H7 (cell line): ENCODE results near the gene TRRAP. TPM values are rescaled to one million over a fixed set of nuclear protein-coding genes. Genes with fewer than 3 reads are reported as not detected.

ENCODE experiments used
- DNase-seq: peaks from one replicate; pipeline ENCODE4 v3.0.0; 2012
- H3K27me3 ChIP-seq: 2 replicates; pipeline ENCODE4 v1.6.0; 2011; ENCODE audit warnings: mild to moderate bottlenecking, low read length; ENCODE audit not compliant: control insufficient read depth, insufficient read depth
- H3K36me3 ChIP-seq: replicated peaks from 2 replicates; pipeline ENCODE4 v1.5.1; 2011; ENCODE audit warnings: low read length; ENCODE audit not compliant: control insufficient read depth, insufficient read depth
- H3K4me3 ChIP-seq: 2 replicates; pipeline ENCODE4 v1.5.1; 2011; ENCODE audit warnings: low read depth, mild to moderate bottlenecking, control low read depth, low read length, moderate library complexity; ENCODE audit not compliant: insufficient read depth
- total RNA-seq: library from RNA; depleted of rRNA; stranded (reverse); fragments of >200 nt; shearing (Covaris generic); gene quantifications from 2 replicates; pipeline ENCODE4 v1.2.3, GENCODE V29; 2014

The TRRAP gene
- total RNA-seq, 1 experiment from 2014 or later, result 13.0 TPM

- no peak for DNase-seq
- H3K36me3 ChIP-seq, result peaks cover 45% of the 10 kb centered on the region
- H3K27me3 ChIP-seq, result no peaks in the 10 kb centered on the region
- H3K4me3 ChIP-seq, result no peak overlapping the region
Observed at GRCh38 chr7:98900815-98901214, 22.5 kb downstream of the TRRAP start.

GRCh38 chr7:98902523-98902922 lies 24.2 kb downstream of the TRRAP start:
- H3K36me3 ChIP-seq, result peaks cover 50% of the 10 kb centered on the region
- H3K4me3 ChIP-seq, result no peak overlapping the region
- no peaks in the 10 kb centered on the region for H3K27me3 ChIP-seq
- DNase-seq, result no peak

- Histone ChIP-seq H3K36me3 (peaks cover 48% of the 10 kb centered on the region), H3K4me3 (no peak overlapping the region), H3K27me3 (no peaks in the 10 kb centered on the region)
- DNase-seq, result no peak
Observed at GRCh38 chr7:98903246-98903645, 24.9 kb downstream of the TRRAP start.

GRCh38 chr7:98907570-98907969 lies 29.2 kb downstream of the TRRAP start:
- DNase-seq, result peak; percentile 43

GRCh38 chr7:98908585-98908984 lies 30.3 kb downstream of the TRRAP start:
- H3K4me3 ChIP-seq, result no peak overlapping the region
- DNase-seq, result no peak
- peaks cover 51% of the 10 kb centered on the region for H3K36me3 ChIP-seq
- no peaks in the 10 kb centered on the region for H3K27me3 ChIP-seq

More at GRCh38 chr7:98907570-98907969, 29.2 kb downstream of the TRRAP start:
- H3K4me3 ChIP-seq, result no peak overlapping the region
- no peaks in the 10 kb centered on the region for H3K27me3 ChIP-seq
- peaks cover 51% of the 10 kb centered on the region for H3K36me3 ChIP-seq

- Histone ChIP-seq H3K36me3 (peaks cover 49% of the 10 kb centered on the region), H3K27me3 (no peaks in the 10 kb centered on the region), H3K4me3 (no peak overlapping the region)
- DNase-seq, result no peak
Observed at GRCh38 chr7:98909487-98909886, 31.2 kb downstream of the TRRAP start.

GRCh38 chr7:98910427-98910826 lies 32.1 kb downstream of the TRRAP start:
- DNase-seq, result no peak
- H3K36me3 ChIP-seq, result peaks cover 41% of the 10 kb centered on the region
- H3K4me3 ChIP-seq, result no peak overlapping the region
- no peaks in the 10 kb centered on the region for H3K27me3 ChIP-seq

GRCh38 chr7:98911916-98912315 lies 33.6 kb downstream of the TRRAP start:
- no peaks in the 10 kb centered on the region for H3K27me3 ChIP-seq
- H3K4me3 ChIP-seq, result no peak overlapping the region
- no peak for DNase-seq
- H3K36me3 ChIP-seq, result peaks cover 40% of the 10 kb centered on the region

- H3K27me3 ChIP-seq, result no peaks in the 10 kb centered on the region
- peaks cover 44% of the 10 kb centered on the region for H3K36me3 ChIP-seq
Observed at GRCh38 chr7:98913026-98913425, 34.7 kb downstream of the TRRAP start.

GRCh38 chr7:98913612-98914011 lies 35.3 kb downstream of the TRRAP start:
- no peak for DNase-seq

More at GRCh38 chr7:98913026-98913425, 34.7 kb downstream of the TRRAP start:
- no peak overlapping the region for H3K4me3 ChIP-seq
- DNase-seq, result no peak

GRCh38 chr7:98917331-98917730 lies 39.0 kb downstream of the TRRAP start:
- no peak for DNase-seq
- peaks cover 32% of the 10 kb centered on the region for H3K36me3 ChIP-seq
- no peak overlapping the region for H3K4me3 ChIP-seq
- H3K27me3 ChIP-seq, result no peaks in the 10 kb centered on the region

More at GRCh38 chr7:98913612-98914011, 35.3 kb downstream of the TRRAP start:
- H3K36me3 ChIP-seq, result peaks cover 40% of the 10 kb centered on the region
- H3K27me3 ChIP-seq, result no peaks in the 10 kb centered on the region
- no peak overlapping the region for H3K4me3 ChIP-seq

- Histone ChIP-seq H3K4me3 (no peak overlapping the region), H3K36me3 (peaks cover 33% of the 10 kb centered on the region), H3K27me3 (no peaks in the 10 kb centered on the region)
- DNase-seq, result peak; percentile 66
Observed at GRCh38 chr7:98921608-98922372, 43.5 kb downstream of the TRRAP start.

GRCh38 chr7:98922392-98923187 lies 44.3 kb downstream of the TRRAP start:
- no peak for DNase-seq
- peaks cover 32% of the 10 kb centered on the region for H3K36me3 ChIP-seq

GRCh38 chr7:98923512-98923911 lies 45.2 kb downstream of the TRRAP start:
- H3K27me3 ChIP-seq, result no peaks in the 10 kb centered on the region
- H3K4me3 ChIP-seq, result no peak overlapping the region
- no peak for DNase-seq
- peaks cover 33% of the 10 kb centered on the region for H3K36me3 ChIP-seq

More at GRCh38 chr7:98922392-98923187, 44.3 kb downstream of the TRRAP start:
- Histone ChIP-seq H3K27me3 (no peaks in the 10 kb centered on the region), H3K4me3 (no peak overlapping the region)

GRCh38 chr7:98927125-98927524 lies 48.8 kb downstream of the TRRAP start:
- Histone ChIP-seq H3K36me3 (peaks cover 41% of the 10 kb centered on the region), H3K4me3 (no peak overlapping the region), H3K27me3 (no peaks in the 10 kb centered on the region)
- no peak for DNase-seq
